D721Med (cell line): Measurements from ENCODE around the gene LRRC8E.

ENCODE experiments used
- DNase-seq: peaks from one replicate; pipeline ENCODE4 v3.0.0; 2011; ENCODE audit warnings: low spot score; ENCODE audit not compliant: insufficient read length
- FAIRE-seq: peaks from 2 replicates; lab custom pipeline; 2011; peaks lifted over from hg19 to GRCh38; lab: Jason Lieb, UNC
- TF ChIP-seq, protein P1 (sequence below): IDR thresholded peaks from 2 replicates; pipeline ENCODE4 v1.5.1; 2012; ENCODE audit warnings: mild to moderate bottlenecking, control low read depth; ENCODE audit not compliant: insufficient read depth; ENCODE audit errors: missing control alignments

LRRC8E gene

GRCh38 chr19:7860714-7861618, 27.3 kb upstream of the LRRC8E start:
- TF ChIP-seq, protein P1, sequence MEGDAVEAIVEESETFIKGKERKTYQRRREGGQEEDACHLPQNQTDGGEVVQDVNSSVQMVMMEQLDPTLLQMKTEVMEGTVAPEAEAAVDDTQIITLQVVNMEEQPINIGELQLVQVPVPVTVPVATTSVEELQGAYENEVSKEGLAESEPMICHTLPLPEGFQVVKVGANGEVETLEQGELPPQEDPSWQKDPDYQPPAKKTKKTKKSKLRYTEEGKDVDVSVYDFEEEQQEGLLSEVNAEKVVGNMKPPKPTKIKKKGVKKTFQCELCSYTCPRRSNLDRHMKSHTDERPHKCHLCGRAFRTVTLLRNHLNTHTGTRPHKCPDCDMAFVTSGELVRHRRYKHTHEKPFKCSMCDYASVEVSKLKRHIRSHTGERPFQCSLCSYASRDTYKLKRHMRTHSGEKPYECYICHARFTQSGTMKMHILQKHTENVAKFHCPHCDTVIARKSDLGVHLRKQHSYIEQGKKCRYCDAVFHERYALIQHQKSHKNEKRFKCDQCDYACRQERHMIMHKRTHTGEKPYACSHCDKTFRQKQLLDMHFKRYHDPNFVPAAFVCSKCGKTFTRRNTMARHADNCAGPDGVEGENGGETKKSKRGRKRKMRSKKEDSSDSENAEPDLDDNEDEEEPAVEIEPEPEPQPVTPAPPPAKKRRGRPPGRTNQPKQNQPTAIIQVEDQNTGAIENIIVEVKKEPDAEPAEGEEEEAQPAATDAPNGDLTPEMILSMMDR: no peak
- FAIRE-seq (no peak), DNase-seq (peak; percentile 31)

GRCh38 chr19:7861619-7862412, 26.5 kb upstream of the LRRC8E start:
- DNase-seq (no peak), FAIRE-seq (no peak)
- TF ChIP-seq, protein P1: no peak

- FAIRE-seq (no peak), DNase-seq (peak; percentile 39)
- TF ChIP-seq, protein P1: no peak
Observed at GRCh38 chr19:7862413-7862951, 25.8 kb upstream of the LRRC8E start.

DNA sequence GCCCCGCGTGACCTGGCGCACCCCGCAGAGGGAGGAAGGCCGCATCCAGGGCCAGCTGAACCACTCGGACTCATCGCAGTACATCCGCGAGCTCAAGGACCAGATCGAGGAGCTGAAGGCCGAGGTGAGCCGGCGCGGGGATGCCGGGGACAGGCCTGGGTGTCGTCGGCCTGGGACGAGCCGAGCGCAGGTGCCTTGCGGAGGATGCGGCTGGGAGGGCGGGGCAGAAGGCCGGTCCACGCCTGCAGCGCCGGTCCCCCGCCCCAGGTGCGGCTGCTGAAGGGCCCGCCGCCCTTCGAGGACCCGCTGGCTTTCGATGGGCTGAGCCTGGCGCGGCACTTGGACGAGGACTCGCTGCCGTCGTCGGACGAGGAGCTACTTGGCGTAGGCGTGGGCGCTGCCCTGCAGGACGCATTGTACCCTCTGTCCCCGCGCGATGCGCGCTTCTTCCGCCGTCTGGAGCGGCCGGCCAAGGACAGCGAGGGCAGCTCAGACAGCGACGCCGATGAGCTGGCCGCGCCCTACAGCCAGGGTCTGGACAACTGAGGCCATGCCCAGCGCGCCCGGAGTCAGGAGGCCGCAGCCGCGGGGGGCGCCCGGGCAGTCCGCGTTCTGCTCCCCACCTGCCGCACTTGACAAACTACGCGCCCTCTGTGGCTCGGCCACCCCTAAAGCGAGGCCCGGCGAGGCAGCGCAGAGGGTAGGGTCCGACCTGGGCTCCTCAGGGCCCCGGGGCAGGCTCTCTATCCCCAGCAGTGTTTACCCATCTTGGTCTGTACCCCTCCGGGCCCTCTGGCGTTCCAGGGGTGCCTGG, 24.9 kb upstream of the LRRC8E start:
- DNase-seq: no peak
- no peak for FAIRE-seq
- TF ChIP-seq, protein P1: no peak

DNA sequence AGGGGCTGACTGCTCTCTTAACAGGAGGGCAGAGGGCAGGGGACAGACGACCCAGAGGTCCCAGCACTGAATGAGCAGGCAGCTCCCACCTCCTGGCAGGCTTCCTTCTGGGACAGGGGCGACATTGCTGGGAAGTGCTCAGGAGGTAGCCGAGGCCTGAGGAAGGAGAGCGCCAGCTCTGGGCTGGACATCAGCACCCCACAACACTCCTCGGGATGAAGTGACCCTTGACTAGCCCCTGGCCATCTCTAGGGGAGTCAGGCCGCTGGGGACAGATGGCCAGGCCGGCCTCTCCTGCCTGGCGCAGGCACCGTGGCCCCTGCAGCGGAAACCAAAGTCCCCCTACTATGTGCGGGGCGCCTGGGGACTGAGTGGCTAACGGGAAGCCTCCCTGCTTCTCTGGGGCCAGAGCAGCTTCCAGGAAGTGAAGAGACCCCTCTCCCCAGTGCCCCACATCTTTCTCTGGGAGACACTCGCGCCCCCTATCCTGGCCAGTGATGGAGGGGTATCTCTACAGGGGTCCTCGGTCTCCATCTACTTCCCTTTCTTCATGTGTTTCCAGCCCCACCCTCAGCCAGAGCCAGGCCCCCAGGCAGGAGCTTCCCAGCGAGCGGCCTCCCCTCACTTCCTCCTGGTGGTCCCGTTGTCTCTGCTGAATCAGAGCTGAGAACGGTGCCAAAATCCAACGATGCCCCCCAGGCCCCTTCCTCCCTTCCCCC, 24.2 kb upstream of the LRRC8E start:
- TF ChIP-seq, protein P1: no peak
- DNase-seq: no peak
- no peak for FAIRE-seq

GRCh38 chr19:7864690-7865074, 23.6 kb upstream of the LRRC8E start:
- TF ChIP-seq, protein P1: no peak
- no peak for FAIRE-seq
- no peak for DNase-seq
